H1 (cell line): ENCODE data around the gene PLEKHG2. TPM values are rescaled to one million over a fixed set of nuclear protein-coding genes. Genes with fewer than 3 reads are reported as not detected.
A peak's percentile ranks its signal among the peaks of the same experiment; 100 is the strongest.

Experiments
- CTCF ChIA-PET: fragments of 300-600 bp; sonication (Branson Sonifier 250); formaldehyde crosslinking; loops from one replicate; lab custom pipeline; 2021; ENCODE audit not compliant: partially characterized antibody; lab: Charles Lee
- POLR2A ChIA-PET: fragments of 300-600 bp; sonication (Branson Sonifier 250); formaldehyde crosslinking; loops from one replicate; lab custom pipeline; 2021; ENCODE audit warnings: inconsistent platforms; ENCODE audit not compliant: partially characterized antibody; lab: Charles Lee
- DNase-seq, 2 experiments: peaks; one replicate each; pipeline versions ENCODE4 v3.0.0 to v3.0.0-alpha.2; 2010 to 2022; ENCODE audit warnings: low spot score in 2 of 2, low read depth in 1 of 2, mixed read lengths in 1 of 2
- FAIRE-seq: peaks from 2 replicates; lab custom pipeline; 2011; peaks lifted over from hg19 to GRCh38; lab: Jason Lieb, UNC
- H2AFZ ChIP-seq: 2 replicates; pipeline ENCODE4 v1.8.1; 2012; ENCODE audit warnings: low read length, inconsistent platforms
- H2AK5ac ChIP-seq: 2 replicates; pipeline ENCODE4 v1.6.1; 2013; ENCODE audit warnings: low read depth, low read length
- H2BK120ac ChIP-seq: replicated peaks from 2 replicates; pipeline ENCODE3; 2013; ENCODE audit warnings: low read depth, low read length, inconsistent platforms
- H2BK12ac ChIP-seq: 2 replicates; pipeline ENCODE4 v1.6.1; 2013; ENCODE audit warnings: low read depth, low read length
- H2BK15ac ChIP-seq: 2 replicates; pipeline ENCODE4 v1.6.1; 2013; ENCODE audit warnings: low read length
- H2BK20ac ChIP-seq: 2 replicates; pipeline ENCODE4 v1.6.1; 2013; ENCODE audit warnings: low read length
- H2BK5ac ChIP-seq: 2 replicates; pipeline ENCODE4 v1.6.1; 2013; ENCODE audit warnings: low read depth, low read length
- H3K14ac ChIP-seq: 2 replicates; pipeline ENCODE4 v1.6.1; 2013; ENCODE audit warnings: inconsistent platforms; ENCODE audit not compliant: insufficient read length
- H3K18ac ChIP-seq: 2 replicates; pipeline ENCODE4 v1.6.1; 2013; ENCODE audit warnings: low read length; ENCODE audit errors: extremely low read depth
- H3K23ac ChIP-seq: 2 replicates; pipeline ENCODE4 v1.6.1; 2013; ENCODE audit warnings: inconsistent platforms; ENCODE audit not compliant: insufficient read length
- H3K23me2 ChIP-seq: 2 replicates; pipeline ENCODE4 v1.6.1; 2013; ENCODE audit warnings: low read depth, low read length
- H3K27ac ChIP-seq: 2 replicates; pipeline ENCODE4 v1.6.1; 2011; ENCODE audit warnings: low read depth, low read length, inconsistent platforms
- H3K27me3 ChIP-seq, 4 experiments: replicated peaks in 1 of 4; 1 replicate in 1 of 4; 2 replicates in 3 of 4; pipeline versions ENCODE4 v1.6.1 to v1.8.1; 2011 to 2013; ENCODE audit warnings: low read length in 3 of 4, mild to moderate bottlenecking in 3 of 4, inconsistent platforms in 2 of 4, mixed read lengths in 2 of 4, moderate library complexity in 1 of 4; ENCODE audit not compliant: control insufficient read depth in 3 of 4, insufficient read depth in 3 of 4; ENCODE audit errors: extremely low read depth in 1 of 4
- H3K36me3 ChIP-seq, 4 experiments: 2 replicates each; pipeline versions ENCODE4 v1.6.1 to v1.8.1; 2011 to 2013; ENCODE audit warnings: mild to moderate bottlenecking in 4 of 4, low read length in 3 of 4, moderate library complexity in 2 of 4, control low read depth in 1 of 4, inconsistent platforms in 1 of 4; ENCODE audit not compliant: insufficient read depth in 4 of 4, control insufficient read depth in 2 of 4
- H3K4ac ChIP-seq: replicated peaks from 2 replicates; pipeline ENCODE3; 2013; ENCODE audit warnings: low read length, low read depth, mixed read lengths, inconsistent platforms; ENCODE audit not compliant: insufficient read length
- H3K4me1 ChIP-seq, 4 experiments: replicated peaks in 1 of 4; 1 replicate in 1 of 4; 2 replicates in 3 of 4; pipeline versions ENCODE4 v1.6.1 to v1.8.1; 2011 to 2013; ENCODE audit warnings: low read length in 3 of 4, inconsistent platforms in 2 of 4, mixed read lengths in 1 of 4; ENCODE audit not compliant: insufficient read depth in 4 of 4, control insufficient read depth in 3 of 4
- H3K4me2 ChIP-seq, 2 experiments: 2 replicates each; pipeline versions ENCODE4 v1.6.1 to v1.8.1; 2011 to 2013; ENCODE audit warnings: low read depth in 2 of 2, low read length in 2 of 2, control low read depth in 1 of 2, inconsistent platforms in 1 of 2, mild to moderate bottlenecking in 1 of 2; ENCODE audit not compliant: insufficient read depth in 1 of 2
- H3K4me3 ChIP-seq, 4 experiments: fragments of 200-600, 300-600 bp in 1 of 4; sonication (generic), shearing (Covaris generic), sonication (Bioruptor Twin) in 1 of 4; 2 replicates each; pipeline versions ENCODE4 v1.5.1 to v1.8.1; 2011 to 2016; ENCODE audit warnings: low read length in 4 of 4, low read depth in 3 of 4, control low read depth in 2 of 4, inconsistent platforms in 2 of 4, mild to moderate bottlenecking in 2 of 4, mixed read lengths in 1 of 4, moderate library complexity in 1 of 4; ENCODE audit not compliant: insufficient read depth in 2 of 4; ENCODE audit errors: extremely low read depth in 1 of 4
- H3K56ac ChIP-seq: replicated peaks from 2 replicates; pipeline ENCODE3; 2013; ENCODE audit warnings: low read depth, mild to moderate bottlenecking, mixed read lengths, low read length, inconsistent platforms; ENCODE audit not compliant: insufficient read length
- H3K79me1 ChIP-seq: 2 replicates; pipeline ENCODE4 v1.6.1; 2013; ENCODE audit warnings: low read depth, low read length, control low read depth
- H3K79me2 ChIP-seq, 2 experiments: 2 replicates each; pipeline versions ENCODE4 v1.6.1 to v1.8.1; 2012 to 2013; ENCODE audit warnings: low read length in 2 of 2, mild to moderate bottlenecking in 2 of 2, inconsistent platforms in 1 of 2; ENCODE audit not compliant: insufficient read depth in 2 of 2, control insufficient read depth in 1 of 2
- H3K9ac ChIP-seq, 4 experiments: replicated peaks in 1 of 4; 1 replicate in 1 of 4; 2 replicates in 3 of 4; pipeline versions ENCODE4 v1.6.1 to v1.8.1; 2011 to 2013; ENCODE audit warnings: low read depth in 3 of 4, low read length in 3 of 4, control low read depth in 2 of 4, mild to moderate bottlenecking in 2 of 4, moderate library complexity in 2 of 4, inconsistent platforms in 1 of 4; ENCODE audit errors: extremely low read depth in 1 of 4
- H3K9me3 ChIP-seq, 2 experiments: 2 replicates each; pipeline versions ENCODE4 v1.6.1 to v1.8.1; 2012 to 2013; ENCODE audit warnings: mild to moderate bottlenecking in 2 of 2, moderate library complexity in 2 of 2, control low read depth in 1 of 2, inconsistent platforms in 1 of 2, low read depth in 1 of 2, low read length in 1 of 2, mixed read lengths in 1 of 2; ENCODE audit not compliant: insufficient read depth in 2 of 2
- H4K20me1 ChIP-seq, 2 experiments: replicated peaks in 1 of 2; 2 replicates each; pipeline versions ENCODE3 to v1.8.1; 2011 to 2013; ENCODE audit warnings: inconsistent platforms in 2 of 2, low read length in 2 of 2, mild to moderate bottlenecking in 1 of 2; ENCODE audit not compliant: insufficient read depth in 2 of 2, control insufficient read depth in 1 of 2
- H4K5ac ChIP-seq: 2 replicates; pipeline ENCODE4 v1.6.1; 2013; ENCODE audit warnings: low read length, low read depth, mixed read lengths, inconsistent platforms; ENCODE audit not compliant: insufficient read length
- H4K8ac ChIP-seq: 2 replicates; pipeline ENCODE4 v1.8.0; 2013; ENCODE audit warnings: mild to moderate bottlenecking, moderate library complexity, low read length, inconsistent platforms; ENCODE audit not compliant: insufficient read depth; ENCODE audit errors: extremely low read depth
- H4K91ac ChIP-seq: replicated peaks from 2 replicates; pipeline ENCODE3; 2013; ENCODE audit warnings: low read length, mixed read lengths, inconsistent platforms; ENCODE audit not compliant: insufficient read length
- ATF3 ChIP-seq: IDR thresholded peaks from 2 replicates; pipeline ENCODE4 v1.6.1; 2011; ENCODE audit warnings: low read depth, mild to moderate bottlenecking, low read length; ENCODE audit not compliant: insufficient read depth
- E2F6 ChIP-seq: IDR thresholded peaks from 2 replicates; pipeline ENCODE4 v1.6.1; 2012; ENCODE audit warnings: inconsistent platforms
- KDM4A ChIP-seq: IDR thresholded peaks from one replicate; pipeline ENCODE4 v1.7.1; 2012; ENCODE audit warnings: low read depth, mild to moderate bottlenecking, moderate library complexity, low read length, inconsistent platforms; ENCODE audit not compliant: severe bottlenecking
- MAFK ChIP-seq: IDR thresholded peaks from 2 replicates; pipeline ENCODE4 v1.6.1; 2012; ENCODE audit warnings: low read depth, mild to moderate bottlenecking, improper control_type of control experiment, low read length
- PHF8 ChIP-seq: fragments of 200-600 bp; sonication (generic); conservative IDR thresholded peaks from 2 replicates; pipeline ENCODE4 v1.7.1; 2012; ENCODE audit warnings: low read depth, mild to moderate bottlenecking, inconsistent platforms, low read length, moderate library complexity
- SIX5 ChIP-seq: IDR thresholded peaks from 2 replicates; pipeline ENCODE4 v1.6.1; 2011; ENCODE audit warnings: mild to moderate bottlenecking, low read depth, low read length
- SP1 ChIP-seq: IDR thresholded peaks from 2 replicates; pipeline ENCODE4 v1.6.1; 2011; ENCODE audit warnings: low read depth, low read length
- SP4 ChIP-seq: IDR thresholded peaks from 2 replicates; pipeline ENCODE4 v1.6.1; 2012; ENCODE audit warnings: low read length, inconsistent platforms
- SUZ12 ChIP-seq: fragments of 200-600 bp; sonication (generic); IDR thresholded peaks from 2 replicates; pipeline ENCODE4 v1.6.1; 2012; ENCODE audit warnings: mild to moderate bottlenecking, inconsistent platforms, low read length, moderate library complexity, mixed read lengths
- TAF1 ChIP-seq: IDR thresholded peaks from 2 replicates; pipeline ENCODE4 v1.6.1; 2011; ENCODE audit warnings: mild to moderate bottlenecking, low read depth, low read length
- ZNF274 ChIP-seq: IDR thresholded peaks from 2 replicates; pipeline ENCODE4 v1.7.0; 2012; ENCODE audit warnings: low read length, borderline replicate concordance; ENCODE audit errors: extremely low read depth
- WGBS, 2 experiments: shearing (Covaris generic) in 1 of 2; methylation state at CpG; one replicate each; pipeline versions ENCODE4 v1.1.6 to v1.1.7; 2013 to 2015; ENCODE audit warnings: low lambda C conversion rate in 2 of 2, mixed read lengths in 2 of 2, inconsistent platforms in 1 of 2, low coverage in 1 of 2, missing lambda C conversion rate in 1 of 2; ENCODE audit not compliant: insufficient replicate concordance in 2 of 2, insufficient coverage in 1 of 2, insufficient read length in 1 of 2; ENCODE audit errors: extremely low coverage in 1 of 2, missing lambda C conversion rate in 1 of 2; 5-methylcytosine and 5-hydroxymethylcytosine counted together
- polyA plus RNA-seq, 7 experiments: library from polyadenylated mRNA; depleted of rRNA in 3 of 7; stranded (reverse) in 5 of 7; unstranded in 2 of 7; fragments of >200 nt in 5 of 7; fragments of 200-250 nt in 2 of 7; gene quantifications; 1 replicate in 5 of 7; 2 replicates in 1 of 7; 4 replicates in 1 of 7; pipeline versions ENCODE4 v1.2.1 to v1.2.3, GENCODE V29; 2011 to 2013; ENCODE audit warnings: missing spikeins in 2 of 7, mixed read lengths in 2 of 7
- total RNA-seq: library from RNA; stranded (reverse); fragmentation: NEBNext Ultra II Directional; extraction: Animal tissue kit (Norgen Biotek cat#: 25700); gene quantifications from 2 replicates; pipeline ENCODE4 v1.2.1, GENCODE V29; 2021

The PLEKHG2 gene
- total and polyA plus RNA-seq, 2 of the 8 experiments (the other 6 are each of a cell fraction or from before 2014, with no cell fraction given), result 16.9 to 65.7 TPM

- H4K5ac ChIP-seq, result peak overlapping the region; percentile 70
- no peak overlapping the region for H2BK120ac ChIP-seq
- no peak overlapping the region for H2BK12ac ChIP-seq
- H2AFZ ChIP-seq, result no peak overlapping the region
- ChIA-PET CTCF (interaction anchor here (1.5 to 2.3 kb wide), 6 partner anchors 14 to 102 kb away, joined by 4 to 128 read pairs (median 11); partner anchors contain the start of gene SELENOV), POLR2A (interaction anchor here (2.1 to 25.7 kb wide), 5 partner anchors 8 to 34 kb away, joined by 6 to 1154 read pairs (median 23); partner anchors contain the start of genes MED29, PAF1, RPS16 and SUPT5H)
- FAIRE-seq (no peak), DNase-seq (no peak)
- peaks cover 10 to 38% (median 18%) of the 10 kb centered on the region in 4 experiments; a peak in 6 of 7 replicates for H3K4me1 ChIP-seq
- H3K79me2 ChIP-seq, result peaks cover 6 to 28% of the 10 kb centered on the region in 2 experiments; a peak in 3 of 4 replicates
- H2BK5ac ChIP-seq, result peak overlapping the region; percentile 93
- no peak overlapping the region for H2BK20ac ChIP-seq
- no peaks in the 10 kb centered on the region for H3K27me3 ChIP-seq
- H3K9ac ChIP-seq, result peak overlapping the region; percentile 65 to 84 (median 76)
- peak overlapping the region; percentile 83 for H3K27ac ChIP-seq
- H3K4me3 ChIP-seq, result peak overlapping the region; percentile 66 to 97 (median 92)
- H2AK5ac ChIP-seq, result 0 out of 2 replicates have a peak overlapping the region, but pooled peaks have one; percentile 39
- no peaks in the 10 kb centered on the region for H3K9me3 ChIP-seq
- H3K56ac ChIP-seq, result peak overlapping the region; percentile 88
- peak overlapping the region; percentile 73 for H4K8ac ChIP-seq
- H3K23me2 ChIP-seq, result peaks cover 16% of the 10 kb centered on the region
- H4K20me1 ChIP-seq, result peaks cover 5 to 23% of the 10 kb centered on the region in 2 experiments
- WGBS, 2 experiments, result 0% methylated on average over 16 of the region's 24 CpGs; no CpG with 5 or more reads in 1 of the 2 experiments
- peaks cover 0 to 14% (median 0%) of the 10 kb centered on the region in 4 experiments; a peak in 3 of 8 replicates for H3K36me3 ChIP-seq
- no peaks in the 10 kb centered on the region; the same call in 1 of the 2 replicates for H3K79me1 ChIP-seq
- no peak overlapping the region for H3K23ac ChIP-seq
- H3K14ac ChIP-seq, result no peak overlapping the region
- peak overlapping the region; percentile 84 to 86 for H3K4me2 ChIP-seq
- peak overlapping the region; percentile 76 for H4K91ac ChIP-seq
- H2BK15ac ChIP-seq, result no peak overlapping the region
- H3K18ac ChIP-seq, result peak overlapping the region; percentile 93
- H3K4ac ChIP-seq, result peak overlapping the region; percentile 8
- no peak for TF ChIP-seq ZNF274
- TF ChIP-seq SUZ12, result no peak
- TF ChIP-seq KDM4A, result peak; percentile 31
- no peak for TF ChIP-seq SP1
- 0 out of 2 replicates have a peak, but pooled peaks have one; percentile 63 for TF ChIP-seq TAF1
- no peak for TF ChIP-seq SP4
- no peak for TF ChIP-seq MAFK
- TF ChIP-seq SIX5, result no peak
- no peak for TF ChIP-seq E2F6
- TF ChIP-seq PHF8, result peak; percentile 29; the same call in 1 of the 2 replicates
- no peak for TF ChIP-seq ATF3
Measured at GRCh38 chr19:39412867-39413271, 400 bp downstream of the PLEKHG2 start.
